Thymus (tissue), 11 donors: Measurements from ENCODE around the gene ALS2. TPM values are rescaled to one million over a fixed set of nuclear protein-coding genes. Genes with fewer than 3 reads are reported as not detected.
"Not testable (repeated sequence)": the region's sequence is repeated elsewhere in the genome, so short reads cannot be mapped to it uniquely, and the experiment has no call there.

Source experiments
- DNase-seq, 9 donors: peaks; one replicate each; pipeline ENCODE4 v3.0.0-alpha.2; 2013; ENCODE audit warnings: low spot score in 9 of 9, low read depth in 6 of 9, missing footprints in 1 of 9
- H3K27ac ChIP-seq, 2 donors: one replicate each; pipeline ENCODE4 v1.5.1; 2013; ENCODE audit warnings: control low read depth in 1 of 2, low read depth in 1 of 2, low read length in 1 of 2, mild to moderate bottlenecking in 1 of 2, moderate library complexity in 1 of 2
- H3K27me3 ChIP-seq, 2 donors: one replicate each; pipeline ENCODE4 v1.5.1; 2013; ENCODE audit warnings: low read length in 1 of 2; ENCODE audit not compliant: control insufficient read depth in 2 of 2, insufficient read depth in 1 of 2
- H3K36me3 ChIP-seq, 2 donors: one replicate each; pipeline ENCODE4 v1.5.1; 2013; ENCODE audit warnings: low read length in 1 of 2, mild to moderate bottlenecking in 1 of 2, moderate library complexity in 1 of 2; ENCODE audit not compliant: control insufficient read depth in 2 of 2, insufficient read depth in 2 of 2
- H3K4me1 ChIP-seq, 2 donors: one replicate each; pipeline ENCODE4 v1.5.1; 2013; ENCODE audit warnings: low read length in 2 of 2; ENCODE audit not compliant: control insufficient read depth in 2 of 2, insufficient read depth in 2 of 2
- H3K4me3 ChIP-seq, 2 donors: one replicate each; pipeline ENCODE4 v1.5.1; 2013; ENCODE audit warnings: low read length in 2 of 2, control low read depth in 1 of 2, mild to moderate bottlenecking in 1 of 2
- H3K9me3 ChIP-seq, 2 donors: one replicate each; pipeline ENCODE4 v1.5.1; 2013; ENCODE audit warnings: low read length in 1 of 2, mild to moderate bottlenecking in 1 of 2; ENCODE audit not compliant: control insufficient read depth in 2 of 2, insufficient read depth in 1 of 2
- WGBS: extraction: QIAGEN DNeasy Blood & Tissue Kit; methylation state at CpG from one replicate; pipeline ENCODE4 v1.1.7; 2013; 5-methylcytosine and 5-hydroxymethylcytosine counted together
- polyA plus RNA-seq: library from polyadenylated mRNA; stranded (reverse); fragments of 200-250 nt; gene quantifications from one replicate; pipeline ENCODE4 v1.2.3, GENCODE V29; 2013
- total RNA-seq: library from RNA; stranded (reverse); fragments of 120-200 nt; gene quantifications from one replicate; pipeline ENCODE4 v1.2.4, GENCODE V29; 2013
- donor health status: healthy.

Gene ALS2
- total and polyA plus RNA-seq, 2 donors = 8.1 to 10.3 TPM

GRCh38 chr2:201696151-201696659 lies 84.5 kb downstream of the ALS2 start:
- H3K36me3 ChIP-seq = peaks cover 0 to 5% of the 10 kb centered on the region in 2 donors
- no peaks in the 10 kb centered on the region for H3K4me1 ChIP-seq
- H3K4me3 ChIP-seq = no peak overlapping the region
- no peaks in the 10 kb centered on the region for H3K9me3 ChIP-seq
- no peaks in the 10 kb centered on the region for H3K27me3 ChIP-seq
- 96% methylated on average over 6 of the region's 6 CpGs for WGBS
- no peak overlapping the region for H3K27ac ChIP-seq
- no peak for DNase-seq

GRCh38 chr2:201685156-201685555 lies 95.6 kb downstream of the ALS2 start:
- Histone ChIP-seq H3K27me3 (no peaks in the 10 kb centered on the region), H3K4me1 (no peaks in the 10 kb centered on the region), H3K36me3 (no peaks in the 10 kb centered on the region), H3K27ac (no peak overlapping the region), H3K9me3 (no peaks in the 10 kb centered on the region), H3K4me3 (no peak overlapping the region)
- WGBS = 96% methylated on average over 3 of the region's 3 CpGs
- no peak for DNase-seq

- Histone ChIP-seq H3K36me3 (no peaks in the 10 kb centered on the region), H3K9me3 (no peaks in the 10 kb centered on the region), H3K4me3 (no peak overlapping the region), H3K4me1 (no peaks in the 10 kb centered on the region), H3K27me3 (no peaks in the 10 kb centered on the region), H3K27ac (no peak overlapping the region)
- DNase-seq = peak in 3 of 9 donors; percentile 18 to 28 (median 20)
- WGBS = 78% methylated on average over 9 of the region's 9 CpGs
Measured at GRCh38 chr2:201680743-201681142, 100.0 kb downstream of the ALS2 start.

- H3K9me3 ChIP-seq = no peaks in the 10 kb centered on the region
- WGBS = 85% methylated on average over 6 of the region's 6 CpGs
Measured at GRCh38 chr2:201678401-201678800, 102.3 kb downstream of the ALS2 start.

GRCh38 chr2:201675454-201675853 lies 105.3 kb downstream of the ALS2 start:
- Histone ChIP-seq H3K36me3 (no peaks in the 10 kb centered on the region), H3K4me3 (no peak overlapping the region), H3K27ac (no peak overlapping the region), H3K4me1 (no peaks in the 10 kb centered on the region), H3K27me3 (no peaks in the 10 kb centered on the region), H3K9me3 (no peaks in the 10 kb centered on the region)
- DNase-seq = no peak
- 91% methylated on average over 4 of the region's 4 CpGs for WGBS

More at GRCh38 chr2:201678401-201678800, 102.3 kb downstream of the ALS2 start:
- Histone ChIP-seq H3K36me3 (no peaks in the 10 kb centered on the region), H3K27me3 (no peaks in the 10 kb centered on the region), H3K27ac (no peak overlapping the region), H3K4me3 (no peak overlapping the region), H3K4me1 (no peaks in the 10 kb centered on the region)
- no peak for DNase-seq

GRCh38 chr2:201674794-201675193 lies 105.9 kb downstream of the ALS2 start:
- Histone ChIP-seq H3K27ac (no peak overlapping the region), H3K9me3 (no peaks in the 10 kb centered on the region), H3K4me3 (no peak overlapping the region), H3K36me3 (no peaks in the 10 kb centered on the region), H3K4me1 (no peaks in the 10 kb centered on the region), H3K27me3 (no peaks in the 10 kb centered on the region)
- no peak for DNase-seq
- WGBS = 95% methylated on average over 3 of the region's 3 CpGs

- no peaks in the 10 kb centered on the region for H3K4me1 ChIP-seq
- no peak overlapping the region for H3K27ac ChIP-seq
- H3K27me3 ChIP-seq = no peaks in the 10 kb centered on the region
- WGBS = 84% methylated on average over 3 of the region's 3 CpGs
- no peak for DNase-seq
- H3K4me3 ChIP-seq = no peak overlapping the region
- no peaks in the 10 kb centered on the region for H3K36me3 ChIP-seq
- no peaks in the 10 kb centered on the region for H3K9me3 ChIP-seq
Measured at GRCh38 chr2:201674298-201674697, 106.4 kb downstream of the ALS2 start.

GRCh38 chr2:201673546-201673945 lies 107.2 kb downstream of the ALS2 start:
- Histone ChIP-seq H3K4me1 (no peaks in the 10 kb centered on the region), H3K9me3 (no peaks in the 10 kb centered on the region), H3K36me3 (no peaks in the 10 kb centered on the region), H3K4me3 (no peak overlapping the region), H3K27me3 (no peaks in the 10 kb centered on the region), H3K27ac (no peak overlapping the region)
- no peak for DNase-seq
- whole genome bisulfite sequencing = 90% methylated on average over 2 of the region's 2 CpGs

- 69% methylated on average over 4 of the region's 4 CpGs for WGBS
Measured at GRCh38 chr2:201671205-201671604, 109.5 kb downstream of the ALS2 start.

GRCh38 chr2:201669865-201670264 lies 110.9 kb downstream of the ALS2 start:
- H3K27me3 ChIP-seq = no peaks in the 10 kb centered on the region
- WGBS = 100% methylated on average over 1 of the region's 1 CpG
- no peak overlapping the region for H3K4me3 ChIP-seq
- H3K36me3 ChIP-seq = no peaks in the 10 kb centered on the region
- no peaks in the 10 kb centered on the region for H3K9me3 ChIP-seq
- no peak overlapping the region for H3K27ac ChIP-seq
- no peaks in the 10 kb centered on the region for H3K4me1 ChIP-seq
- DNase-seq = no peak

More at GRCh38 chr2:201671205-201671604, 109.5 kb downstream of the ALS2 start:
- H3K27me3 ChIP-seq, DNase-seq, H3K36me3 ChIP-seq, H3K4me3 ChIP-seq, H3K9me3 ChIP-seq, H3K27ac ChIP-seq, H3K4me1 ChIP-seq: not testable (repeated sequence)
